Measurements from ENCODE around the gene SRPK3.
"Not testable (repeated sequence)": the region's sequence is repeated elsewhere in the genome, so short reads cannot be mapped to it uniquely, and the experiment has no call there.

Gene SRPK3

DNA sequence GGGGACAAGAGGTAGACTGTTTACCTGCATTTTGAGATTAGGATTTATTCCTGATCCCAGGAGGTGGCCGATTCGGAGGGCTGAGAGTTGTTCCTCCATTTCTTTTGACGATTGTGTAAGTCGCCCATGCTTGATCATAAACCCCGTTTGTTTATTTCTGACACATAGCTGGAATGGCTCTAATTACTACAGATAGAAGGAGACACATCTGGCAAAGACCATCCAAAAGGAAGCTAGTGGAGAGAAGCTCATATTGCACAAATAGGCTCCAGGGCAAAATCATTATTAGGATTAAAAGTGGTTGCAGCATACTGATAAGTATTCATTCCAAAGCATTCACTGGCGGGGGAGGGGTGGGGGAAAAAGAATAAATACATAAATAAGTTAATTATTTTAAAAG, 33.9 kb upstream of the SRPK3 start:
- DNase-seq: not testable (repeated sequence)

DNA sequence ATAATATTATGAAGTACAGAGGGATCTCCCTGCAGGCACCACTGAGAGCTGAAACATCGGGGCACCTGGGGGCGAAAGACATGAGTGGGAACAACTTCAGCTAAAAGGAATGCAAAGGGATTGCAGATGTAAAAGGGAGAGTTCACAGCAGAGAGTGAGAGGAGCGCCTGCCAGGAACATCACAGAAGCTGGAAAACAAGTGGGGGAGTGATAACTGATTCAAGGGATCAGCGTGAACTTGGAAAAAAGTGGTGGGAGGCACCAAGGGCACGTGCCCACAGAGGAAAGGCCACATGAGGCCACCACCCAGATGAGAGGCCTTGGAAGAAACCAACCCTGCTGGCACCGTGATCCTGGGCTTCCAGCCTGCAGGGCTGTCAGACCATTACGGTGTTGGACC, 31.8 kb upstream of the SRPK3 start:
- DNase-seq: not testable (repeated sequence)

DNA sequence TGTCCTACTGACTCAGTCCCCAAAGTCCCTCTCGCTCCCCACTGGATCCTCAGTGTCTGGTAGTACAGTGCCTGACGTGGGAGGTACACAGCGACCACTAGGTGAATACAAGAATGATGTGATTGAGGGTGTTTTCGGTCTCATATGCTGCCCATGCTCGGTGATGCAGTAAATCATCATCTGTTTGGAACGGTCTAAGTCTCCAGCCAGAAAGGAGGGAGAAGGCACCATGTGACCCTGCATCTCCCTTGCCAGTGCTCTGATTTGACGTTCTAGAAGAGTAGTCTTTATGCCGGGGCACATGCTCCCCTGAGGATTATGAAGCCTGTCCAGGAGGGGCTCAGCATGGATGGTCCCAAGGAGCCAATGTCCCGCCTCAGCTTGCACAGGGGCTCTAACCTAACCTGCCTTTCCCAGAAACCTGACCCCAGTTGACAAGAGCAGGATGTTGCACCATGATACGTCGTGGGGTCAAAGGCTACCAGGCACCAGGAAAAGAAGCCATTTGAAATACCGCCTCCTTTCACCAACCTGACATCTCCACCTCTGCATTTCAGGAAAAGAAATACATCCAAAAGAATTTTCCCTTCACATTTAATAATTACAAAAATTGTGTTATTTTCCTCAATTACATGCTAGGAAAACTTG, 30.6 kb upstream of the SRPK3 start:
- no peak for DNase-seq

DNA sequence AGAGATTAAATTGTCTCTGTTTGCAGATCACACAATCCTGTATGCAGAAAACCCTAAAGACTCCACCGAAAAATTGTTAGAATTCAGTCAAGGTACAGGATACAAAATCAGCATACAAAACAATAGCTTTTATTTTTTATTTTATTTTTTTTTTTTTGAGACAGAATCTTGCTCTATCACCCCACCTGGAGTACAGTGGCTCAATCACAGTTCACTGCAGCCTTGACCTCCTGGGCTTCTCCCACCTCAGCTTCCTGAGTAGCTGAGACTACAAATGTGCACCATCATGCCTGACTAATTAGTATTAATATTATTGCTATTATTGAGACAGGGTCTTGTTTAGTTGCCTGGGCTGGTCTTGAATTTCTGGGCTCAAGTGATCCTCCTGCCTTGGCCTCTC, 25.7 kb upstream of the SRPK3 start:
- no peak for DNase-seq

DNA sequence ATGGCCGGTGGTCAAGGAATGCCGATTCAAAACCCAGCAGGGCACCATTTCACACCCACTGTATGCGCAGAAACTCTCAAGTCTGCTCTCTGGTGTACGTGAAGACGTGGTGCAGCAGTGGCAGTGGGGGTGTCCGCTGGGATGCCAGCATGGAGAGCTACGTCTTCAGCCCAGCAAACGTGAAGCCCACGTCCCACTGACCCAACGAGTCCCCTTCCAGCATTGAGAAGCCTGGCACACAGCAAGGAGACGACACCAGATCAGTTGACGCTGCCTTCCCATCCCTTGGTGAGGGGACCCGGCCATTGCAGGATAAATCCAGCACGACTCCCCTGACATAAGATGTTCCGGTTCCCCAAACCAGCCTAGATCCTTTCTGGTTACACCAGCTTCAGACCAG, 19.0 kb upstream of the SRPK3 start:
- DNase-seq: no peak

DNA sequence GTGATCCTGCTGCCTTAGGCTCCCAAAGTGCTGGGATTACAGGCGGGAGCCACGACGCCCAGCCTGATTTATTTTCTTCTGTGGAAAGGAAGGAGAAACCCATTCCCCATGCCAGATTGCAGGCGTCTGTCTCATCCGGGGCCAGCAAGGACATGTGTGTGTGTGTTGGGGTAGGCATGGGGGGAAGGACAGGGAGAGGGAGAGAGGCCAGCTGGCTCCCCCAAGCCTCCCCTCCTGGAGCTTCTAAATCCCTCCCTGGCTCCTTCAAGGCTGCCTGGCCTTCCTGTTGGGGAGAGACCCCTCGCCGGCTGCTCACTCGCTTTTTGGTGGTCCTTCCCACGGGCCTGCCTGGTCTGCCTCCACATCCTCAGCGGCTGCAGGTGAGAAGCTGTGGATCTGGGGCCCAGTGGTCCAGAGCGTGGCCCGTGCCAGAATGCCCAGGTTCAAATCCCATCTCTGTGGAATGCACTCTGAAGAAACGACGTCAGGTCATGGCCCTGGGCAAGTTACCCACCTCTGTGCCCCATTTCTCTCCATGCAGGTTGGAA, 18.1 kb upstream of the SRPK3 start:
- no peak for DNase-seq

DNA sequence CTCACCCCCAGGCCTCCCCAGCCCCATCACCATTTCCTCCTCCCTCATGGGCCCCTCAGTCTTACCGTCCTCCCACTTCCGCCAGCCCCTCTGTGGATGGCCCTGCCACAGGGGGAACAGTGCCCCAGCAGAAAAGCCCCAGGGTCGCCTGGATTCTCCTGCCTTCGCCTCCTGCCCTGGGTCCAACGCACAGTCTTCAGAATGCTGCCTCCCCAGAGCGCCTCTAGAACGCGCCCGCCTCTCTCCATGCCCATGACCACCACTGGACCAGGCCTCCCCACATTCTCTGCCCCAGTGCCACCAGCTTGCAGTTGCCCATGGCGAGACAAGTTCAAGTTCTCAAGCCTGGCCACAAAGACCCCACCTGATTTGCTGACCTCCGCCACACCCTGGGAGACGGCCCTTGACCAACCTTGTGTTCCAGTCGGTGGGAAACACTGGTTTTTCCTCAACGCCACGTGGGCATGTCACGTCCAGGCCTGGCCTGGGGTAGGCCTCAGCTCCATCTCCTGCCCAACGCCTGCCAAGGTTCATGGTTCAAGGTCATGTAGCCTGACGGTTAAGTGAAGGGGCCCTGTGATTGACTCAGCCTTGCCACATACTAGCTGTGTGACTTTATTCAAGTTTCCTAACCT, 17.4 kb upstream of the SRPK3 start:
- peak in 1 of 5 donors; percentile 7 for DNase-seq

DNA sequence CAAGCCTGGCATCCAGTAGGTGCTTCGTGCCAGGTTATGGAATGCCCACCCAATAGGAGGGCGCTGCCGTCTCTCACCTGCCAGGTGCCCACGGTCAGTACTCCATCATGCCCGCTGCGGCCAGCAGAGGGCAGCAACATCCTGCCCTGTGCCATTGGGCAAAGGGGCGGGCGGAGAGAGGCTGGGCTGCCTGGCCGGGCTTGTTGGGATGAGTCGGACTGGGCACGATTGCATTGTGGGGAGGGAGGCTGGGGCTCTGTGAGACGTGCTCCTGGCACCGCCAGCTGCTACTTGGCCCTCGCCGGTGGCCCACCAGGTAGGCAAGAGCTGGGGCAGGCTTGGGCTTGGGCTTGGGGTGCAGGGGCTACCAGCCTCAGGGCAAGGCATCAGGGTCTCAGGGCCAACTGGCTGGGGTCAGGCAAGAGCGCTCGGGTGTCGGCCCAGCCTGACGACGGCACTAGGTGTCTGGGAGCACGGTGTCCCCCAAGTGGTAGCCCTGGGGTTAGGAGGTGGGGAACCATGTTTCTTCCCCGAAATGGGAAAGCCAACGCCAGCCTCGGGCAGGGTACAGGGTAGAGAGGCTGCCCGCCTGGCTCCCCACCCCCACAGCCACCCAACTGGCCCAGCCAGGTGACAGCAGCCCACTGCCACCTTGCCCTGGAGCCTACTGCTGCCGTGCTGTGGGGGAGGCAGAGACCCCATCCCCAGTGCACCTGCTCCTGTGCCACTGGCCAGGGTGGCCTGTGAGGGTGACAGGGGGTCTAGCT, 16.7 kb upstream of the SRPK3 start, which contains the start of gene PLXNB3:
TSS of gene PLXNB3 (plus strand) at position 261 of the 767 bp plus-strand sequence. CDS start 1,287 bp downstream, outside the sequence.
- DNase-seq: peak; percentile 45 to 64 (median 58)

DNA sequence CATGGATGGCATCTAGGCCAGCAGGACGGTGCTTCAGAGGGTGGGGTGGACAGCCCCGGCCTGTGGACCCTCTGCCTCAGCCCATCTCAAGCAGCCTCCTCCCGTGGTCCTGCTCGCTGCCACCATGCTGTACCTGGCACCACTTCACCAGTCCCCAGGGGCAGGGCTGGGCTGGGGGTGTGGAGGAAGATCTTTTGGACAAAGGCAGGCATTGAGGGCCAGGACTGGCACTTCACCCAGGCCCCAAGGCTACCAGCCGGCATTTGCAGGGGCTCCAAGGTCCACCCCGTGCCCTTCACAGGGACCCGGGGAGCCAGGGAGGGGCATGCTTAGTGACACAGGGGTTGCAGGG, 16.1 kb upstream of the SRPK3 start:
- peak in 1 of 5 donors; percentile 4 for DNase-seq

DNA sequence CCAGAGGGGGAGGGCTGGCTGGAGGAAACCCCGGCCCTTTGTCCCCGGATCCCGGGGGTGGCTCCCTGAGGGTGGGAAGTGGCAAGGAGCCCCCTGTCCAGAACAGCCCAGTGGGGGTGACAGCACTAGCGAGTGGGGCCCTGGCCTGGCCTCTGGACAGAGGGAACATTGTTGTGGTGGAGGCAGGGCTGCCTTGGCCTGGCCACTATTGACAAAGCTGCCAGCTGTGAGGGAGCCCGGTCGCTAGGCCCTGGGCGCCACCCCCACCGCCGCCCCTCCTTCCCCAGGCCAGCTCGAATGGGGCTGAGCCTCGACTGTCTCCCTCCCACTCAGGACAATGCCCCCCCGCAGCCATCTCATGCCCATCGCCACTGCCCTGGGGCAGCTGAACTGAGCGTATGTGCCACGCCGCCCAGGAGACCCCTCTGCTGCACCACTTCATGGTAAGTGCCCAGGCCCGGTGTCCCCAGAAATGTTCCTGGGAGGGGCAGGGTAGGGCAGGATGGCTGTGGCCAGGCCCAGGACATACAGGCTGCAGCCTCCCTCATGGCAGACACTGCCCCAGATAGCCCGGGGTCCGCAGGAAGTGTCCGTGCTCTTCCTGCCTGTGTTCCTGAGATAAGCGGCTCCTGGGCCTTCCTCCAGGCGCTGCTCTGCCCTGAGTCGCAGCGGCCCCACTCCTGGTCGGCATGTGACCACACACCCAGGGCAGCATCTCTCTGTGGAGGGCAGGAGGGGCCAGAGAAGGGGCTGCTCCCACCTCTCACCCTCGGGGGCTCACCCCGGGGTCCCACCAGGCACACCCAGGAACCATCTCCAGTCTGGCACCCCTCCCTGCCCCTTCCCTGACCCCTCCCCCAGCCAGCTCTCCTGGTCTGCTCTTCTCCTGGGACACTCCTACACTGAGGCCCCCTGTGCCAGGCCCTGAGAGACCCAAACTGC, 15.4 kb upstream of the SRPK3 start:
- peak in 1 of 5 donors; percentile 3 for DNase-seq

DNA sequence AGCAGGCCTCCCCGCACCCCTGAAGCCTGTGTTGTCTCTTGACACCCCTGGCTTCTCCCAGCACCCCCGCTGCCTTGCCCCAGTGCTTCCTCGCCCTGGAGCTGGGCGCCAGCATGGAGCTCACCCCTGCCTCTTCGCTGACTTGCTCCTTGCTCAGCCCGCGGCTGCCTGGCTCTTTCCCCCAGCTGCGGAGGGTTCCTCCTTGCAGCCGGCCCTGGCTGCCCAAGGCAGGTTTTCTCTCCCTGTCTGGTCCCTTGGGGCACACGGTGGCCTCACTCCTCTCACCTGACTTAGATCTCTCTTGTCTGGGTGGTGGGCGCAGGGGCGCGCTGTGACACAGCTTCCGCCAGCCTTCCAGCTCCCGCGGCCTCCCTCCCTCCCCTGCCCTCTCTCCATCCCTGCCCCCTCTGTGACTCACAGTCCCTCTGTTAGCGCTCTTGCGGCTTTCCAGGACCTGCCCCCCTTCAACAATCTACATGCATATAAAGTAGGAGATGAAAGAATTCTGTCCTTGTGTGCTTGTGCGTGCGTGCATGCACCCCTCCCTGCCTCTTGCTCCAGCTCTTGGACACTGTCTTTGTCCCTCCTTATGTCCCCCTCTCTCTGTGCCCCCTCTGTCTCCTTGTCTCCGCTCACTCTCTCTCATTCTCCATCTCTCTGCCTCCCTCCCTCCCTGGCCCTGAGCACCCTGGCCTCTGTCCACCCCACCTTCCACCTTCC, 14.6 kb upstream of the SRPK3 start:
- no peak for DNase-seq

DNA sequence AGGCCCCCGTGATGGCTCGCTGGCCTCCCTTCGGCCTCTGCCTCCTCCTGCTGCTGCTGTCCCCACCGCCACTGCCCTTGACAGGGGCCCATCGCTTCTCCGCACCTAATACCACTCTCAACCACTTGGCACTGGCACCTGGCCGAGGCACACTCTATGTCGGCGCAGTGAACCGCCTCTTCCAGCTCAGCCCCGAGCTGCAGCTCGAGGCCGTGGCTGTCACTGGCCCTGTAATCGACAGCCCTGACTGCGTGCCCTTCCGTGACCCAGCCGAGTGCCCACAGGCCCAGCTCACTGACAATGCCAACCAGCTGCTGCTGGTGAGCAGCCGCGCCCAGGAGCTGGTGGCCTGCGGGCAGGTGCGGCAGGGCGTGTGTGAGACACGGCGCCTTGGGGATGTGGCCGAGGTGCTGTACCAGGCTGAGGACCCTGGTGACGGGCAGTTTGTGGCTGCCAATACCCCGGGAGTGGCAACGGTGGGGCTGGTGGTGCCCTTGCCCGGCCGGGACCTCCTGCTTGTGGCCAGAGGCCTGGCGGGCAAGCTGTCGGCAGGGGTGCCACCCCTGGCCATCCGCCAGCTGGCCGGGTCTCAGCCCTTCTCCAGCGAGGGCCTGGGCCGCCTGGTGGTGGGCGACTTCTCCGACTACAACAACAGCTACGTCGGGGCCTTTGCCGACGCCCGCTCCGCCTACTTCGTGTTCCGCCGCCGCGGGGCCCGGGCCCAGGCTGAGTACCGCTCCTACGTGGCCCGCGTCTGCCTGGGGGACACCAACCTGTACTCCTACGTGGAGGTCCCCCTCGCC, 13.8 kb upstream of the SRPK3 start:
- no peak for DNase-seq

DNA sequence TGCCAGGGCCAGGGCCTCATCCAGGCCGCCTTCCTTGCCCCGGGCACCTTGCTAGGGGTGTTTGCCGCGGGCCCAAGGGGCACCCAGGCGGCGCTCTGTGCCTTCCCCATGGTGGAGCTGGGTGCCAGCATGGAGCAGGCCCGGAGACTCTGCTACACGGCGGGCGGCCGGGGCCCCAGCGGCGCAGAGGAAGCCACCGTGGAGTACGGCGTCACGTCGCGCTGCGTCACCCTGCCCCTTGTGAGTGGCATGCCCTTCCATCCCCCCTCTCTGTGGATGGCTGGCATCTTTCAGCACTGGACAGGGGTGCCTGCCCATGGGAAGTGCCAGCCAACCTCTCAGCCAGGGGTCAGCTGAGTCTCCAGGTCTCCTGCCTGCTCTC, 13.2 kb upstream of the SRPK3 start:
- DNase-seq: peak in 1 of 5 donors; percentile 3

DNA sequence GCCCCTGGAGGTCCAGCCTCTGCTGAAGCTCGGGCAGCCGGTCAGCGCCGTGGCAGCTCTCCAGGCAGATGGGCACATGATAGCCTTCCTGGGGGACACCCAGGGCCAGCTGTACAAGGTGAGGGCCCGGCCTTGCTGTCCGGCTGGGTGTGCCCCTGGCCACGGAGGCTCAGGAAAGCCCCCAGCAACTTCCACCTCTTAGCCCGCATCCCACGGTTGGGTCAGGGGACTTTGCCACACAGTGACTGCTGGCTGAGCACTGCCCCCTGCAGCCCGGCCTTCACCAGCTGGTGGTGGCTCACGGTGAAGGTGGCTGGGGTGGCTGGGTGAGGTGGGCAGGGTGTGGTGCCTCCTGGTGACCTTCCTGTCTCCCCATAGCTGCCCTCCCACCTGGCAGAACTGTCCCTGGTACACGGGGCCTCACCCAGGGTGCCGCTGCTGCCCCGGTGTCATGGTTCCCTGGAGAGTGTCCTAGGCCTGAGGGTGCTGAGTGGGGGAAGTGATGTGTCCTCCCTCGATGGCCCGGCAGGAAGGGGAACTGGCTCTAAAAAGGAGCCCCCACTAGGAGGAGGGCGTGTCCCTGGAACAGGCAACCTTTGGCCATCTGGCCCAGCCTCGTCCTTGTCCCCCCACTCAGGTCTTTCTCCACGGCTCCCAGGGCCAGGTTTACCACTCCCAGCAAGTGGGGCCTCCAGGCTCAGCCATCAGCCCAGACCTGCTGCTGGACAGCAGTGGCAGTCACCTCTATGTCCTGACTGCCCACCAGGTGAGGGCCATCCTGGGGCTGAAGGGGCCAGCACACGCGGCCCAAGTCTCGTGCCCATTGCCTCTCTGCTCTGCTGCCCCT, 12.3 kb upstream of the SRPK3 start:
- peak in 1 of 5 donors; percentile 3 for DNase-seq

DNA sequence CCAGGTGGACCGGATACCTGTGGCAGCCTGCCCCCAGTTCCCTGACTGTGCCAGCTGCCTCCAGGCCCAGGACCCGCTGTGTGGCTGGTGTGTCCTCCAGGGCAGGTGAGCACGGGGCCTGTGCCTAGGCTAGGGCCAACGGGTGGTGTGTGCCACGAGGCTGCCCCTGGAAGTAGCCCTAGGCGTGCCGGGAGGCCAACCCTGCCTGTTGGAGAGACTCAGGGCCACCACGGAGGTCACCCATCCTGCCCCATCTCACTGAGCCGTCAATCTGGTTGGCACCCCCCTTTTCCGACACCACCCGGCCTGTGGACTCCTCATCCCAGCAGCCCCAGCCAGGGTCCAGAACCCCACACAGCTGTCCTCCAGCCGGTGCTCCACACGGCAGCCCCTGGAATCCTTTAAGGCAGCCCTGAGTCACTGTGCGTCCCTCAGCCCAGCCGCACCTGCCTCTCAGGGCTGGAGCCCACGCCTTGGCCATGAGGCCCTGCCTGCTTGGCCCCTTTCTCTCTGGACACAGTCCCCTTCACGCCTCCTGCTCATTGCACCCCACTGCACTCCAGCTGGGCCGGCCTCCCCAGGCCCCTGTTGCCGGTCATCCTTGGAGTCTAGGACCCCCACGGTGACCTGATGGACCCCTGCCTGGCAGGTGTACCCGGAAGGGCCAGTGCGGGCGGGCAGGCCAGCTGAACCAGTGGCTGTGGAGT, 11.5 kb upstream of the SRPK3 start:
- DNase-seq: peak in 1 of 5 donors; percentile 4

DNA sequence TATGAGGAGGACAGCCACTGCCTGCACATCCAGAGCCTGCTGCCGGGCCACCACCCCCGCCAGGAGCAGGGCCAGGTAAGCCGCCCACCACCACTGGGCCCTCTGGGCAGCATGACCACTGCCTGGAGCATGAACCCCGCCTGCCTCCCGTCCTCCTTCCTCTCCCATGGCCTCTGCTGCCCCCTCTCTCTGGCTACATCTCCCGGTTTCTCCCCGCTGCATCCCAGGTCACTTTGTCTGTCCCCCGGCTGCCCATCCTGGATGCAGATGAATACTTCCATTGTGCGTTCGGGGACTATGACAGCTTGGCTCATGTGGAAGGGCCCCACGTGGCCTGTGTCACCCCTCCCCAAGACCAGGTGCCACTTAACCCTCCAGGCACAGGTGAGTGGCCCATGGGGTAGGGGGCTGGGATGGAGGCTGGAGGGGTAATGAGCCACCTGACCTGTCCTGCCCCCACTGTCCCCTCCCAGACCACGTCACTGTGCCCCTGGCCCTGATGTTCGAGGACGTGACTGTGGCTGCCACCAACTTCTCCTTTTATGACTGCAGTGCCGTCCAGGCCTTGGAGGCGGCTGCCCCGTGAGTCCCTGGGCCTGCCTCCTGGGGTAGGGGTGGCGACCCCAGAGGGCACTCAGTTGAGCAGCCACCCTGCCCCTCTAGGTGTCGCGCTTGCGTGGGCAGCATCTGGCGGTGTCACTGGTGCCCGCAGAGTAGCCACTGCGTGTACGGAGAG, 10.8 kb upstream of the SRPK3 start:
- no peak for DNase-seq

DNA sequence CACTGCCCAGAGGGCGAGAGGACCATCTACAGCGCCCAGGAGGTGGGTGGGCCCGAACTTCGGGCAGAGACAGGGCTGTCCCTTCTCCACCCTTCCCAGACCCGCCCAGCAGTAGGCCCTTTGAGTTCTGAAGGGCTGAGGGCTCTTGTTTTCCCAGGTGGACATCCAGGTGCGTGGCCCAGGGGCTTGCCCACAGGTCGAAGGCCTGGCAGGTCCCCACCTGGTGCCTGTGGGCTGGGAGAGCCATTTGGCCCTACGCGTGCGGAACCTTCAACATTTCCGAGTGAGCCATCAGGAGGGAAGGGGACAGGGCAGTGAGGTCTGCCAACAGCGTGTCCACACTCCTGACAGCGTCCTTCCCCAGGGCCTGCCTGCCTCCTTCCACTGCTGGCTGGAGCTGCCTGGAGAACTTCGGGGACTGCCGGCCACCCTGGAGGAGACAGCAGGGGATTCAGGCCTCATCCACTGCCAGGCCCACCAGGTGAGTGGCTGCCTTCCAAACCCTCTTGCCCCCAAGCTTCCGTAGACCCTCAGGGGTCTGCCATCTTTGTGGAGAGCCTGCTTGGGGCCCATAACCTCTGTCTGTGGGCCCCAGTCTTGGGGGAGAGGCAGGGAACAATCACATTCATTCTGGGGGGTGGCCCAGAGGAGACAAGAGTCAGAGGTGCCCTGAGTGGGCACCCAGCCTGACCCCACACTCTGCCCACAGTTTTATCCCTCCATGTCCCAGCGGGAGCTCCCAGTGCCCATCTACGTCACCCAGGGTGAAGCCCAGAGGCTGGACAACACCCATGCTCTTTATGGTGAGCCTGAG, 10.0 kb upstream of the SRPK3 start:
- DNase-seq: no peak

All from T-helper 1 cell (primary cell).